Sigmoid colon (tissue), 4 donors: ENCODE results near the gene XRN2.

Experiments
- CTCF ChIP-seq, 4 experiments: fragments of 450-650 bp in 3 of 4; fragments of 200-600 bp in 1 of 4; IDR thresholded peaks; one replicate each; pipeline ENCODE4 v1.5.1; 2016 to 2019; ENCODE audit warnings: antibody characterized with exemption in 4 of 4, mild to moderate bottlenecking in 3 of 4, moderate library complexity in 2 of 4
- EP300 ChIP-seq, 4 donors: sonication (generic); formaldehyde crosslinking; IDR thresholded peaks; one replicate each; pipeline ENCODE4 v1.6.1; 2017; ENCODE audit warnings: antibody characterized with exemption in 4 of 4
- POLR2A ChIP-seq, 2 donors: fragments of 450-650 bp; IDR thresholded peaks; one replicate each; pipeline ENCODE4 v1.6.1; 2016; ENCODE audit warnings: antibody characterized with exemption in 2 of 2, mild to moderate bottlenecking in 2 of 2, moderate library complexity in 2 of 2
- POLR2AphosphoS5 ChIP-seq, 4 donors: sonication (generic); formaldehyde crosslinking; IDR thresholded peaks; one replicate each; pipeline ENCODE4 v1.6.1; 2017; ENCODE audit warnings: antibody characterized with exemption in 4 of 4

GRCh38 chr20:21430020-21430419 is 126.9 kb downstream of the XRN2 start:
- TF ChIP-seq CTCF (IDR thresholded peaks at IDR 0.05) (no peak), POLR2A (IDR thresholded peaks at IDR 0.05) (no peak), POLR2AphosphoS5 (IDR thresholded peaks at IDR 0.05) (no peak), EP300 (IDR thresholded peaks at IDR 0.05) (no peak)
